Measurements from ENCODE around the gene VWA3B. TPM values are rescaled to one million over a fixed set of nuclear protein-coding genes. Genes with fewer than 3 reads are reported as not detected.

VWA3B gene
- total RNA-seq, 2 experiments from 2014 or later, result not detected

- ChIA-PET POLR2A (no interaction called here), CTCF (ENCODE audit: unreplicated experiment) (no interaction called here)
- H3K9me3 ChIP-seq (ENCODE audit: low read length), result no peaks in the 10 kb centered on the region
- DNase-seq (ENCODE audit: low spot score), result no peak
- intact Hi-C loops (cut with micrococcal nuclease; ENCODE audit: unreplicated experiment), result no loop called here
- H4K20me1 ChIP-seq (ENCODE audit: insufficient read depth, low read length), result no peaks in the 10 kb centered on the region
- no TSS peak for BruUV-seq (replicated peaks)
- H3K27ac ChIP-seq (ENCODE audit: low read depth, low read length, poor library complexity, severe bottlenecking), result no peak overlapping the region
- TF ChIP-seq CTCF (conservative IDR thresholded peaks at IDR 0.05; ENCODE audit: low read length), result no peak
- no peak for TF ChIP-seq EZH2phosphoT487 (IDR thresholded peaks at IDR 0.05; ENCODE audit: borderline replicate concordance, low read depth, low read length)
- H3K4me1 ChIP-seq (ENCODE audit: insufficient read depth, low read length, poor library complexity, severe bottlenecking), result no peaks in the 10 kb centered on the region
- no peak overlapping the region for H3K4me2 ChIP-seq (ENCODE audit: low read length)
- H3K79me2 ChIP-seq (ENCODE audit: insufficient read depth, low read depth, low read length), result no peaks in the 10 kb centered on the region
- no peak overlapping the region for H2AFZ ChIP-seq (ENCODE audit: low read length)
- H3K4me3 ChIP-seq (ENCODE audit: low read depth, low read length, poor library complexity, severe bottlenecking), result no peak overlapping the region
- H3K36me3 ChIP-seq (ENCODE audit: insufficient read depth, low read length), result no peaks in the 10 kb centered on the region
- H3K9me2 ChIP-seq (ENCODE audit: insufficient read depth, low read length), result no peaks in the 10 kb centered on the region
These were observed 86.0 kb downstream of the VWA3B start for GRCh38 chr2:98172951-98173350.

GRCh38 chr2:98175811-98176210, 88.8 kb downstream of the VWA3B start:
- H4K20me1 ChIP-seq (ENCODE audit: insufficient read depth, low read length), result no peaks in the 10 kb centered on the region
- no peaks in the 10 kb centered on the region for H3K36me3 ChIP-seq (ENCODE audit: insufficient read depth, low read length)
- no peaks in the 10 kb centered on the region for H3K9me3 ChIP-seq (ENCODE audit: low read length)
- H3K4me2 ChIP-seq (ENCODE audit: low read length), result no peak overlapping the region
- intact Hi-C loops (cut with micrococcal nuclease; ENCODE audit: unreplicated experiment), result no loop called here
- peak; percentile 59 for DNase-seq (ENCODE audit: low spot score)
- no peaks in the 10 kb centered on the region for H3K9me2 ChIP-seq (ENCODE audit: insufficient read depth, low read length)
- no peak overlapping the region for H3K27ac ChIP-seq (ENCODE audit: low read depth, low read length, poor library complexity, severe bottlenecking)
- no peaks in the 10 kb centered on the region for H3K4me1 ChIP-seq (ENCODE audit: insufficient read depth, low read length, poor library complexity, severe bottlenecking)
- H3K79me2 ChIP-seq (ENCODE audit: insufficient read depth, low read depth, low read length), result no peaks in the 10 kb centered on the region
- ChIA-PET POLR2A (no interaction called here), CTCF (ENCODE audit: unreplicated experiment) (no interaction called here)
- no peak overlapping the region for H2AFZ ChIP-seq (ENCODE audit: low read length)
- TF ChIP-seq CTCF (conservative IDR thresholded peaks at IDR 0.05; ENCODE audit: low read length) (peak; percentile 55), EZH2phosphoT487 (IDR thresholded peaks at IDR 0.05; ENCODE audit: borderline replicate concordance, low read depth, low read length) (no peak)
- H3K4me3 ChIP-seq (ENCODE audit: low read depth, low read length, poor library complexity, severe bottlenecking), result no peak overlapping the region
- no TSS peak for BruUV-seq (replicated peaks)

DNA sequence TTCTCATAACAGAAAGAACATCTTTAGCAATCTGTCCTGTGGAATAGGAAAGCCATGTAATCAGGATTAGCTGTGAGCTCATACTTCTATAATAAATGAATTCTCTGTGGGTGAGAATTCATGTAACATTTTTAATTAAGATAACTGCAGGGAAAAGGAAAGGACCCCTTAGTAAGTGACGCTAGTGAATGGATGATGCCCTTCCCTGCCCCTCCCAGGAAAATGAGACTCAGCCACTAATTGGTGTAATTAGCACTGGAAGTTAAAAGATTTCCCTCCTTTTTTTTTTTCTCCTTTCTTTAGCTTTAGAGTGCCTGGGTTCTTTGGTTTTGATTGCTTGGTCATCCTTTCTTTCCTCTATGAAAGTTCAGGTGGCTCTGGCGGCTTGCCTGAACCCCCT, 90.3 kb downstream of the VWA3B start:
- Histone ChIP-seq H3K4me1 (ENCODE audit: insufficient read depth, low read length, poor library complexity, severe bottlenecking) (no peaks in the 10 kb centered on the region), H3K36me3 (ENCODE audit: insufficient read depth, low read length) (no peaks in the 10 kb centered on the region), H3K9me3 (ENCODE audit: low read length) (no peaks in the 10 kb centered on the region), H2AFZ (ENCODE audit: low read length) (no peak overlapping the region), H3K79me2 (ENCODE audit: insufficient read depth, low read depth, low read length) (no peaks in the 10 kb centered on the region), H3K4me2 (ENCODE audit: low read length) (no peak overlapping the region), H4K20me1 (ENCODE audit: insufficient read depth, low read length) (no peaks in the 10 kb centered on the region), H3K9me2 (ENCODE audit: insufficient read depth, low read length) (no peaks in the 10 kb centered on the region), H3K27ac (ENCODE audit: low read depth, low read length, poor library complexity, severe bottlenecking) (no peak overlapping the region), H3K4me3 (ENCODE audit: low read depth, low read length, poor library complexity, severe bottlenecking) (no peak overlapping the region)
- ChIA-PET CTCF (ENCODE audit: unreplicated experiment) (no interaction called here), POLR2A (interaction anchor here (0.6 to 1.1 kb wide), 2 partner anchors 10 to 36 kb away, joined by 3 to 5 read pairs; no protein-coding TSS in a partner anchor)
- TF ChIP-seq CTCF (conservative IDR thresholded peaks at IDR 0.05; ENCODE audit: low read length) (no peak), EZH2phosphoT487 (IDR thresholded peaks at IDR 0.05; ENCODE audit: borderline replicate concordance, low read depth, low read length) (no peak)
- intact Hi-C loops (cut with micrococcal nuclease; ENCODE audit: unreplicated experiment), result no loop called here
- no TSS peak for BruUV-seq (replicated peaks)
- no peak for DNase-seq (ENCODE audit: low spot score)
